Measurements from ENCODE around the gene ID3.

ID3 gene

GRCh38 chr1:23554481-23555269 lies 4.6 kb downstream of the ID3 start:
- peak overlapping the region; percentile 54 for H3K4me3 ChIP-seq (ENCODE audit: low read length)
- TF ChIP-seq CTCF (IDR thresholded peaks at IDR 0.05; ENCODE audit: insufficient read depth, low read depth, low read length, missing control alignments) = peak; percentile 33
- peak; percentile 89 for DNase-seq (ENCODE audit: low read depth)

GRCh38 chr1:23554127-23554480 lies 5.2 kb downstream of the ID3 start:
- peak overlapping the region; percentile 52 for H3K4me3 ChIP-seq (ENCODE audit: low read length)
- no peak for DNase-seq (ENCODE audit: low read depth)
- no peak for TF ChIP-seq CTCF (IDR thresholded peaks at IDR 0.05; ENCODE audit: insufficient read depth, low read depth, low read length, missing control alignments)

GRCh38 chr1:23553231-23554126 lies 5.8 kb downstream of the ID3 start:
- no peak for DNase-seq (ENCODE audit: low read depth)
- no peak for TF ChIP-seq CTCF (IDR thresholded peaks at IDR 0.05; ENCODE audit: insufficient read depth, low read depth, low read length, missing control alignments)
- no peak overlapping the region for H3K4me3 ChIP-seq (ENCODE audit: low read length)

GRCh38 chr1:23551849-23552248 lies 7.5 kb downstream of the ID3 start:
- H3K4me3 ChIP-seq (ENCODE audit: low read length) = no peak overlapping the region
- TF ChIP-seq CTCF (IDR thresholded peaks at IDR 0.05; ENCODE audit: insufficient read depth, low read depth, low read length, missing control alignments) = no peak
- DNase-seq (ENCODE audit: low read depth) = no peak

- DNase-seq (ENCODE audit: low read depth) = peak; percentile 24
- no peak for TF ChIP-seq CTCF (IDR thresholded peaks at IDR 0.05; ENCODE audit: insufficient read depth, low read depth, low read length, missing control alignments)
- no peak overlapping the region for H3K4me3 ChIP-seq (ENCODE audit: low read length)
Observed at GRCh38 chr1:23548704-23549143, 10.6 kb downstream of the ID3 start.

- no peak for TF ChIP-seq CTCF (IDR thresholded peaks at IDR 0.05; ENCODE audit: insufficient read depth, low read depth, low read length, missing control alignments)
- no peak overlapping the region for H3K4me3 ChIP-seq (ENCODE audit: low read length)
- DNase-seq (ENCODE audit: low read depth) = no peak
Observed at GRCh38 chr1:23546897-23547584, 12.3 kb downstream of the ID3 start.
